NCI-H82 (cell line): ENCODE results near the gene TYW5.
A peak's percentile ranks its signal among the peaks of the same experiment; 100 is the strongest.
"Not testable (repeated sequence)": the region's sequence is repeated elsewhere in the genome, so short reads cannot be mapped to it uniquely, and the experiment has no call there.

Source experiments
- DNase-seq: peaks from one replicate; lab custom pipeline; 2025; lab: John Stamatoyannopoulos, UW

Gene TYW5

DNA sequence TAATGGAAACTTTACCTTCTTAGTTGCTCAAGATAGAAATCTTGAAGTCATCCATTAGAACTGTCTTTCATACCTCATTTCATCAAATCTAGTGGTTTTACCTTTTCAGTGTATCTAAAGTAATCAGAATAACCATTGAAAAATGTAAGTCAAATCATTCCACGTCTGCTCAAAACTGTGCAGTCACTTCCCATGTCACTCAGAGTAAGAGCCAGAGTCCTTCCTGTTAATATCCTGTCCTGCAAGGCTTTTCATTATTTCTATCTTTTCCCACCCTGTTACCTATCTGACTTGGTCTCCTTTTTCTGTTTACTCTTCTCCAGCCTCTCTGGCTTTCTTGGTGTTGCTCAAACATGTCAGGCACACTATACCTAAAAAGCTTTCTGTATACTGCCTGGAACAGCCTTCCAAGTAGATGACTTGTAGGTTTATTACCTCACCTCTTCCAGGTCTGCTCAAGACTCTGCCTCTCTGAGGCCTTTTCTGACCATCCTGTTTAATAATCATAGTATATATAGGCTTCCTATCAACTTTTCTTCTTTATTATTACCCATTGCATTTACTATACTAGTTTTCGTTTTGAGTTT lies 40.8 kb downstream of the TYW5 start:
- DNase-seq: no peak

- not testable (repeated sequence) for DNase-seq
Measured at GRCh38 chr2:199912553-199913114, 42.7 kb downstream of the TYW5 start.

DNA sequence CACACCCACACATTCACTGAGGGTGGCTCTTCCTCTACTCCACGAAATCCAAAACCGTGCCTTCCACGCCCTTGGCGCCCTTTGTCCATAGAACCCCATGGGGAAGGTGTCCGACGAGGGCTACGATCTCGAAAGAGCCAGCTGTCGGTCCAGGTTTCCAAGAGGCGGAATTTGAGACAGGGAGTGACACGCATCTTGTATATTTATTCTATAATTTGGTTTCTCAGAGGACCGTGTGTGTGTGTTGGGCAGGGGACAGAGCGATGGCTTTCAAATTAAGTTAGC lies 43.5 kb downstream of the TYW5 start:
- no peak for DNase-seq

- DNase-seq: peak; percentile 100
Measured at GRCh38 chr2:199911052-199911876, 44.0 kb downstream of the TYW5 start, which contains the start of gene C2orf69. Gene C2orf69 (plus strand): TSS chr2:199911293. CDS start chr2:199911439, 146 bp downstream.

DNA sequence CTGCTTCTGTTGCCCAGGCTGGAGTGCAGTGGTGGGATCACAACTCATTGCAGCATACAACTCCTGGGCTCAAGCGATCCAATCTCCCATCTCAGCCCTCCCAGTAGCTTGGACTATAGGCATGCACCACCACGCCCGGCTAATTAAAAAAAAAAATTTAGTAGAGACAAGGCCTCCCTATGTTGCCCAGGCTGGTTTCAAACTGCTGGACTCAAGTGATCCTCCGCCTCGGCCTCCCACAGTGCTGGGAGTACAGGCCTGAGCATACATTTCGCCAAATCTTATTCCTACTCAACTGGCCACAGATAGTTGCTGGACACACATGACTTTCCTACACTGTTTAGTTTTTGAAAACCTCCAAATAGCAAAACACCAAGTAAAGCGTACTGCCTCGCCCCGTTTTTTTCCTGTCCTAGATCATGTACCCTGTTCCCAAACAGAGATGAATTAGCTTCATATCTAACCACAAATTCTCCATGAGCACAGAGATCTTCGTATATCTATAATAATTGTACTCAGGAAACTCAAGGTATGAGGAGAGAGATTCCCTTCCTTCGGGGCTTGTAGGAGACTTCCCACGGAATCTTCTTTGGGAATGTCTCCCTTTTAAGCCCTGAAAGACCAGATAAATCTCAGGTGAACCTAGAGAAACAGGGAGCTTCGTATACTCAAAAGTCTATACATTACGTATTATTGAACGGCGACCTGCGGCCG lies 44.8 kb downstream of the TYW5 start:
- no peak for DNase-seq

GRCh38 chr2:199907008-199907714 lies 48.1 kb downstream of the TYW5 start:
- DNase-seq: no peak

DNA sequence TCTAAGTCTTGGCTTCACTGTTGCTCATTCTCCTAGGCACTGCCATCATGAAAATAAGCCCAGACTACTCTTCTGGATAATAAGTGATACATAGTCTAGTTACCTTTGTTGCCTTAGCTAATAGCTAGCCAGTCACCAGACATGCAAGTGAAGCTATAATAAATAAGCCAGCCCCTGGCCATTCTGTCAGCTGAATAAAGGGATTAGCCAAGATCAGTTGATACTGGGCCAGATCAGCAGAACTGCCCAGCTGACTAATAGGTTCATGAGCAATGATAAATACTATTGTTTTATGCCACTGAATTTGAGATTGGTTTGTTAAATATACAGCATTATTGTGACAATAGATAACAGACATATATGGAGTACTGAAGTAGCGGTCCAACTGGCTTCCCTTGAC lies 52.2 kb downstream of the TYW5 start:
- peak; percentile 84 for DNase-seq

- DNase-seq: no peak
Measured at GRCh38 chr2:199902486-199903110, 52.7 kb downstream of the TYW5 start.

- DNase-seq: no peak
Measured at GRCh38 chr2:199901942-199902341, 53.3 kb downstream of the TYW5 start.

GRCh38 chr2:199896617-199897016 lies 58.7 kb downstream of the TYW5 start:
- DNase-seq: no peak

- DNase-seq: no peak
Measured at GRCh38 chr2:199895406-199895805, 59.9 kb downstream of the TYW5 start.

DNA sequence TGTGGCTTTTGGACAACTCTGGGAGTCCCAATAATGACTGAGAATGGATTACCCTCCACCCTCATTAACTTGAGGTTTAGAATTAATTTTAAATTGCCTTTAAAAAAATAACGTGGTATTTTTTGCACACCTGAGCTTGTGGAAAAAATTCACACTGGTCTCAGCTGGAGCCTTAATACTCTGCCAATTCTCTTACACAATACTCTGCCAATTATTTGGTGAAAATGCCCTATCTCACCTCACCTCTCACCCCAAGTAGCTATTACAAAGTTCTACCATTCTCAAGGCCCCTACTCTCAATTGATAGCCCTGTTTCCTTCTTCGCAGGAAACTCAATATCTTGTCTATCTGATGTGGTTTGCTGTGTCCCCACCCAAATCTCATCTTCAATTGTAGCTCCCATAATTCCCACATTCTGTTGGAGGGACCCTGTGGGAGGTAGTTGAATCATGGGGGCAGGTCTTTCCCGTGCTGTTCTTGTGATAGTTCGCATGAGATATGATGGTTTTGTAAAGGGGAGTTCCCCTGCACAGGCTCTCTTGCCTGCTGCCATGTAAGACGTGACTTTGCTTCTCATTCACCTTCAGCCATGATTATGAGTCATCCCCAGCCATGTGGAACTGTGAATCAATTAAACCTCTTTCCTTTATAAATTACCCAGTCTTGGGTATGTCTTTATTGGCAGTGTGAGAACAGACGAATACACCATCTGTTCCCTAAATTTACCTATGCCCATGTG lies 71.6 kb downstream of the TYW5 start:
- no peak for DNase-seq

- peak; percentile 74 for DNase-seq
Measured at GRCh38 chr2:199882667-199883066, 72.6 kb downstream of the TYW5 start.
